AG09319 (cell line): Measurements from ENCODE around the gene VAV2.

Experiments used
- DNase-seq: peaks from one replicate; pipeline ENCODE4 v3.0.0-alpha.2; 2010; ENCODE audit warnings: low read depth; ENCODE audit errors: extremely low read depth
- TF ChIP-seq, protein P1 (sequence below): IDR thresholded peaks from 2 replicates; pipeline ENCODE4 v1.5.1; 2011; ENCODE audit warnings: low read depth, mild to moderate bottlenecking, inconsistent platforms, low read length, moderate library complexity

Gene VAV2

DNA sequence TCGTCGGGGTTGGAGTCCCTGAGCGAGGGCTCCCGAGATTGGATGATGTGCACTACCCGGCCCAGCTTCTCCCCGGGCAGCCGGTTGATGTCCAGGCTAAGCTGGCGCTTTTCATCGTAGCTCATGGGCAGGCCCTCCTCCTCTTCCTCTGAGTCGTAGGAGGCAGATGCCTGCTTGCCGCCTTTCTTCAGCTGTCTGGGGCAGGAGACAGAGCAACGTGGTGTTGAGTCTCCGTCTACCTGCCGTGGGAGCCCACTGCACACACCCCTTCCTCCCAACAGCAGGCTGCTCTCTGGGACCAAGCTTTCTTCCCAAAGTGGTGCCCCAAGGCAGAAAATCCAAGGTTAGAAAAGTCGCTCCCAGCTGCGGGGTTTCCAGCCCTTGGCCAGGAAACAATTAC, 44.0 kb upstream of the VAV2 start:
- TF ChIP-seq, protein P1, sequence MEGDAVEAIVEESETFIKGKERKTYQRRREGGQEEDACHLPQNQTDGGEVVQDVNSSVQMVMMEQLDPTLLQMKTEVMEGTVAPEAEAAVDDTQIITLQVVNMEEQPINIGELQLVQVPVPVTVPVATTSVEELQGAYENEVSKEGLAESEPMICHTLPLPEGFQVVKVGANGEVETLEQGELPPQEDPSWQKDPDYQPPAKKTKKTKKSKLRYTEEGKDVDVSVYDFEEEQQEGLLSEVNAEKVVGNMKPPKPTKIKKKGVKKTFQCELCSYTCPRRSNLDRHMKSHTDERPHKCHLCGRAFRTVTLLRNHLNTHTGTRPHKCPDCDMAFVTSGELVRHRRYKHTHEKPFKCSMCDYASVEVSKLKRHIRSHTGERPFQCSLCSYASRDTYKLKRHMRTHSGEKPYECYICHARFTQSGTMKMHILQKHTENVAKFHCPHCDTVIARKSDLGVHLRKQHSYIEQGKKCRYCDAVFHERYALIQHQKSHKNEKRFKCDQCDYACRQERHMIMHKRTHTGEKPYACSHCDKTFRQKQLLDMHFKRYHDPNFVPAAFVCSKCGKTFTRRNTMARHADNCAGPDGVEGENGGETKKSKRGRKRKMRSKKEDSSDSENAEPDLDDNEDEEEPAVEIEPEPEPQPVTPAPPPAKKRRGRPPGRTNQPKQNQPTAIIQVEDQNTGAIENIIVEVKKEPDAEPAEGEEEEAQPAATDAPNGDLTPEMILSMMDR = no peak
- no peak for DNase-seq

DNA sequence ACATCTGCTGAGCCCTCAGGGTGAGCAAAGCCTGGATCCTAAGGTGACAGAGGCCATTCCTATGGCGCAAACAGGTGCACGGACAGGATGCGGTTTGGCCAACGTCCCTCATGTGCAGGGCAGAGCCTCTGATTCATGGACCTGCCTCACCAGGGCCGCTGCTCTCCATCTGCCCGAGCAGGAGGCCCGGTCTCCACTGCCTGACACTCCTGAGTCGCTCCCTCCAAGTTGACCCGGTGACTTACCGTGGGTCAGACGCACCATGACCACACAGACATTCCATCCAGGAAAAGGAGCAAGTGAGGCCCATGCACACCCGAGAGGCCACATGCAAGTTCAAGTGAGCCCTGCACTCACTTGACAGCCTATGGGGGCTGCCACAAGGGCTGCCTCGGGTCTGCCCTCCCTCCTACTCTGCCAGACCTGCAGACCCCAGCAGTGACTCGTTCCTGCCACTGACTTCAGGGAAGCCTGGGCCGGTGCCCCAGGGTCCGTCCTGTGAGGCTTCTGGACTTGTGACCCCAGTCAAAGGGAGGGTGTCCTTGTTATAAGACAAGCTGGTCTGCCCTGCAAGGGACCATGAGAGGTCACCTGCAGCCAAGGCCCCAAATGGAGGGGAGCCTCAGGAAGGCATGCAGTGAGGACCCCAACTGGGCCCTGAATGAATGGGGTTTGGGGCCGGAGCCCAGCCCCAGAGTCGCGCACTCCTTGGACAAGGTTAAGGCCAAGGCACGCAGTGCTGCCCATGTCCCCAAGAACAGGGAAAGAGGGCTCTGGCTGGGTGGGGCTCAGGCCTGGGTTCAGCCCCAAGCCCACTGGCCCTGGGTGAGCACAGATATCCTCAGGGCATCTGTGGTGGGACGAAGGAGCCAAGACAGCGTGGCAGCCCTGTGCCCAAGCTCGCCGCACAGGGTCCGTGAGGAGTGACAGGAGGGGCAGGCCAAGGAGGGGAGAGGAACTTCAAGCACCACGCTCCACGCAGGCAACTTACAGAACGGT, 43.2 kb upstream of the VAV2 start:
- TF ChIP-seq, protein P1 = no peak

GRCh38 chr9:134034215-134035040, 42.3 kb upstream of the VAV2 start:
- no peak for DNase-seq

More for the DNA sequence above, 43.2 kb upstream of the VAV2 start:
- DNase-seq = no peak

GRCh38 chr9:134033516-134034214, 41.5 kb upstream of the VAV2 start:
- DNase-seq = no peak
- TF ChIP-seq, protein P1 = no peak

More at GRCh38 chr9:134034215-134035040, 42.3 kb upstream of the VAV2 start:
- TF ChIP-seq, protein P1 = no peak

DNA sequence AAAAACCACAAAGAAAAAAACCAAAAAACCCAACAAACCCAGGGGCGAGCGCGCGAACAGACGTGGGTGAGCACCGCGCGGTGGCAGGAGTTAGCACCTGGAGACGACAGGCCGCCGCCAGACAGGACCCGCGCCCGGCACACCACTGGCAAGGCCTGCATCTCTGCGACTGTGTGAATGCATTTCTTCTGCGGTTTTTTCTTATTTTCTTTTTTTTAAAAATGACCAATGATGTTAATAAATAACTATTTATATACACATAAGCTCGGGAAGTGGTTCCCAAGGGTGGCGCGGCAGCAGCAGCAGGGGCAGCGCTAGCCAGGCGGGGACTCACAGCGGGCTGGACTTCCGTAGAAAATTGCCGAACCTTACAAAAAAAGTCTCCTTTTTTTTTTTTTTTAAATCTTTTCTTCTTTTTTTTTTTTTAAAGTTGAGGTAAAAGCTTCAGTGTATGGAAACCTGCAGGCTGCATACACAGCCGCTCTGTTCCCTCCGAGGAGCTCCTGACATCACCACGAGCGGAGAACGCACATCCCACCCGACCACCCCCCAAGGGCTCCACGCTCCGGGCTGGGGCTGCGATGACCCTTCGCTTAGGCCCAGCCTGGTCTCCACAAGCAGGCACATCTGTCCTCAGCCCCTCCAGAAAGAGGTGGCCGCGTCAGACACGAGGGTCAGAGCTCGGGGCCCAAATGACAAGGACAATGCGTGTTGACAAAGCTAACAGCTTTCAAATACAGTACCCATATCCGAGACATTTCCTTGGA, 40.5 kb upstream of the VAV2 start:
- DNase-seq = no peak
- TF ChIP-seq, protein P1 = no peak

GRCh38 chr9:134031783-134032182, 39.7 kb upstream of the VAV2 start:
- TF ChIP-seq, protein P1 = no peak
- no peak for DNase-seq
